HepG2 (cell line): ENCODE data around the gene GATAD2B. TPM values are rescaled to one million over a fixed set of nuclear protein-coding genes. Genes with fewer than 3 reads are reported as not detected.

Experiments
- ATAC-seq: fragments of 200-7000 bp; cut with Tn5 transposase; 3 replicates; pipeline ENCODE4 v1.9.1; 2020; ENCODE audit warnings: mild to moderate bottlenecking, moderate library complexity
- BruUV-seq: library from RNA; stranded (reverse); fragments of 400-500 nt; replicated peaks from 2 replicates; lab custom pipeline; 2021; lab: Mats Ljungman, UMichigan
- CTCF ChIA-PET: fragments of 300-600 bp; formaldehyde crosslinking; extraction: SDS; loops from one replicate; lab custom pipeline; 2021; ENCODE audit warnings: low total read pairs, inconsistent platforms, low intra/inter-chr PET ratio; lab: Yijun Ruan, JAX
- POLR2A ChIA-PET: fragments of 350-600 bp; sonication (Branson Sonifier 250); formaldehyde crosslinking; loops from one replicate; lab custom pipeline; 2020; ENCODE audit warnings: antibody characterized with exemption, inconsistent platforms; lab: Yijun Ruan, JAX
- DNase-seq: peaks from one replicate; pipeline ENCODE4 v3.0.0-alpha.2; 2015; ENCODE audit warnings: low spot score
- FAIRE-seq: peaks from 3 replicates; lab custom pipeline; 2011; peaks lifted over from hg19 to GRCh38; lab: Jason Lieb, UNC
- H2AFZ ChIP-seq: one replicate; pipeline ENCODE4 v1.6.1; 2011; ENCODE audit warnings: low read length, inconsistent platforms
- H3K27ac ChIP-seq: fragments of 300-600 bp; 3 replicates; pipeline ENCODE4 v1.8.0; 2011; ENCODE audit warnings: mixed run types, mild to moderate bottlenecking, mixed read lengths, low read length, inconsistent platforms; ENCODE audit not compliant: insufficient read depth; ENCODE audit errors: extremely low read length
- H3K27me3 ChIP-seq, 2 experiments: fragments of 200-600 bp in 1 of 2; 2 replicates in 1 of 2; 3 replicates in 1 of 2; pipeline versions ENCODE4 v1.6.0 to v1.8.0; 2011; ENCODE audit warnings: low read length in 2 of 2, mild to moderate bottlenecking in 2 of 2, moderate library complexity in 2 of 2, inconsistent platforms in 1 of 2; ENCODE audit not compliant: insufficient read depth in 2 of 2, control insufficient read depth in 1 of 2
- H3K36me3 ChIP-seq, 2 experiments: fragments of 200-600 bp in 1 of 2; replicated peaks in 1 of 2; 2 replicates in 1 of 2; 3 replicates in 1 of 2; pipeline versions ENCODE4 v1.5.1 to v1.8.0; 2011; ENCODE audit warnings: low read length in 2 of 2, inconsistent platforms in 1 of 2; ENCODE audit not compliant: insufficient read depth in 2 of 2, control insufficient read depth in 1 of 2
- H3K4me1 ChIP-seq: 2 replicates; pipeline ENCODE4 v1.5.1; 2012; ENCODE audit warnings: low read length, inconsistent platforms; ENCODE audit not compliant: insufficient read depth
- H3K4me2 ChIP-seq: 2 replicates; pipeline ENCODE4 v1.6.0; 2011; ENCODE audit warnings: low read depth, low read length, inconsistent platforms
- H3K4me3 ChIP-seq, 3 experiments: fragments of 200-600 bp in 1 of 3; sonication (generic), shearing (Covaris generic) in 1 of 3; replicated peaks in 1 of 3; 2 replicates each; pipeline ENCODE4 v1.5.1; 2011 to 2016; ENCODE audit warnings: low read length in 3 of 3, inconsistent platforms in 2 of 3, low read depth in 2 of 3, mild to moderate bottlenecking in 2 of 3, control low read depth in 1 of 3, mixed read lengths in 1 of 3; ENCODE audit not compliant: insufficient read depth in 1 of 3
- H3K79me2 ChIP-seq: one replicate; pipeline ENCODE4 v1.6.1; 2011; ENCODE audit warnings: low read length, inconsistent platforms; ENCODE audit not compliant: insufficient read depth
- H3K9ac ChIP-seq: 2 replicates; pipeline ENCODE4 v1.6.0; 2011; ENCODE audit warnings: mild to moderate bottlenecking, low read depth, low read length, inconsistent platforms; ENCODE audit not compliant: insufficient read depth
- H3K9me3 ChIP-seq: 2 replicates; pipeline ENCODE4 v1.5.1; 2012; ENCODE audit warnings: mild to moderate bottlenecking, low read length
- H4K20me1 ChIP-seq: 2 replicates; pipeline ENCODE4 v1.6.0; 2011; ENCODE audit warnings: inconsistent platforms, mild to moderate bottlenecking, low read length, moderate library complexity; ENCODE audit not compliant: insufficient read depth
- ZBTB33 ChIP-seq: sonication (generic); formaldehyde crosslinking; IDR thresholded peaks from 2 replicates; pipeline ENCODE4 v1.4.0; 2020; ENCODE audit warnings: missing genetic modification reagents
- ZNF512B ChIP-seq: sonication (generic); formaldehyde crosslinking; IDR thresholded peaks from 2 replicates; pipeline ENCODE4 v1.5.1; 2020; ENCODE audit warnings: missing genetic modification reagents, mild to moderate bottlenecking, borderline replicate concordance
- WGBS: methylation state at CpG from one replicate; pipeline ENCODE4 v1.1.6; 2017; ENCODE audit warnings: low lambda C conversion rate; 5-methylcytosine and 5-hydroxymethylcytosine counted together
- in situ Hi-C: cut with HindIII; loops from 2 replicates; pipeline ENCODE4 v1.10.0; 2017; ENCODE audit warnings: low pct_unique_long_range_greater_than_20kb; ENCODE audit not compliant: extremely low pct_ligation_motif_present
- intact Hi-C: fragments of 100-400 bp; cut with micrococcal nuclease; formaldehyde crosslinking; loops from one replicate; pipeline ENCODE4 v1.10.0; 2022; ENCODE audit not compliant: unreplicated experiment
- polyA plus RNA-seq, 8 experiments: library from polyadenylated mRNA; depleted of rRNA in 3 of 8; stranded (reverse) in 7 of 8; unstranded in 1 of 8; fragments of >200 nt; fragmentation: Illumina TruSeq in 4 of 8; extraction: Trizol in 4 of 8; gene quantifications; 2 replicates each; pipeline versions ENCODE4 v1.2.1 to v1.2.3, GENCODE V29; 2011 to 2016; ENCODE audit warnings: low read depth in 4 of 8, missing spikeins in 1 of 8, mixed read lengths in 1 of 8; ENCODE audit not compliant: insufficient read depth in 1 of 8
- total RNA-seq, 5 experiments: library from RNA; depleted of rRNA; stranded (reverse); fragments of >200 nt; fragmentation: Illumina TruSeq; extraction: Trizol; gene quantifications; 2 replicates each; pipeline ENCODE4 v1.2.3, GENCODE V29; 2016; ENCODE audit warnings: low read depth in 1 of 5

The GATAD2B gene
- total and polyA plus RNA-seq, 2 of the 13 experiments (the other 11 are each of a cell fraction or from before 2014, with no cell fraction given) = 3.2 to 5.2 TPM

- no TSS peak for BruUV-seq
- CTCF ChIA-PET = no interaction called here
- Histone ChIP-seq H3K9me3 (no peaks in the 10 kb centered on the region), H3K4me2 (no peak overlapping the region), H3K79me2 (no peaks in the 10 kb centered on the region), H3K4me1 (peaks cover 60% of the 10 kb centered on the region), H4K20me1 (no peaks in the 10 kb centered on the region), H3K4me3 (no peak overlapping the region), H3K27me3 (peaks cover 7 to 61% of the 10 kb centered on the region in 2 experiments; a peak in 4 of 5 replicates), H2AFZ (no peak overlapping the region), H3K27ac (no peak overlapping the region)
- ATAC-seq (no peak), FAIRE-seq (no peak)
- WGBS = 63% methylated on average over 8 of the region's 11 CpGs
- POLR2A ChIA-PET = interaction anchor here (0.7 to 3.8 kb wide), 3 partner anchors 9 to 198 kb away, joined by 3 to 17 read pairs (median 3); partner anchors contain the start of gene RPS27
- 0 out of 2 replicates have a peak, but pooled peaks have one; percentile 9 for TF ChIP-seq ZBTB33
- no peak for TF ChIP-seq ZNF512B
- TF ChIP-seq, all 625 proteins: peak for 1
- no peak overlapping the region for H3K9ac ChIP-seq
- intact Hi-C loops = no loop called here
- in situ Hi-C loops = no loop called here
- no peaks in the 10 kb centered on the region for H3K36me3 ChIP-seq
- no peak for DNase-seq
Observed at GRCh38 chr1:153792631-153793041, 130.1 kb downstream of the GATAD2B start.
